Stomach (tissue), 4 donors: ENCODE results near the gene VAV3.

ENCODE experiments used
- CTCF ChIP-seq, 7 experiments: fragments of 450-650 bp in 4 of 7; fragments of 200-600 bp in 3 of 7; sonication (generic) in 3 of 7; IDR thresholded peaks; one replicate each; pipeline ENCODE4 v1.5.1; 2016 to 2019; ENCODE audit warnings: antibody characterized with exemption in 7 of 7, control low read depth in 2 of 7, mild to moderate bottlenecking in 1 of 7
- POLR2A ChIP-seq, 4 donors: fragments of 450-650 bp; IDR thresholded peaks; one replicate each; pipeline ENCODE4 v1.6.1; 2016; ENCODE audit warnings: antibody characterized with exemption in 4 of 4, control low read depth in 2 of 4, mild to moderate bottlenecking in 1 of 4, moderate library complexity in 1 of 4

- TF ChIP-seq CTCF (IDR thresholded peaks at IDR 0.05) (no peak), POLR2A (IDR thresholded peaks at IDR 0.05) (no peak)
These were observed at the start of gene VAV3 for GRCh38 chr1:107965110-107965991.
